Measurements from ENCODE around the gene PER1. TPM values are rescaled to one million over a fixed set of nuclear protein-coding genes. Genes with fewer than 3 reads are reported as not detected.

PER1 gene
- total RNA-seq, 1 donor from 2014 or later: 40.8 TPM

GRCh38 chr17:8128125-8128784, 23.9 kb downstream of the PER1 start:
- Mint-ChIP-seq H3K27me3 (peaks cover 68% of the 10 kb centered on the region), H3K4me3 (ENCODE audit: low read depth) (no peak overlapping the region), H3K36me3 (ENCODE audit: insufficient read depth) (no peaks in the 10 kb centered on the region), H3K27ac (no peak overlapping the region), H3K4me1 (ENCODE audit: low read depth) (peaks cover 24% of the 10 kb centered on the region), H3K9me3 (ENCODE audit: low read depth) (no peaks in the 10 kb centered on the region)
- no peak for DNase-seq (ENCODE audit: low spot score, unreplicated experiment)
- TF ChIP-seq CTCF (IDR thresholded peaks at IDR 0.05; ENCODE audit: unreplicated experiment): no peak

GRCh38 chr17:8126491-8127066, 25.6 kb downstream of the PER1 start:
- Mint-ChIP-seq H3K27ac (peak overlapping the region; percentile 99), H3K4me3 (ENCODE audit: low read depth) (peak overlapping the region; percentile 79), H3K27me3 (peaks cover 75% of the 10 kb centered on the region), H3K9me3 (ENCODE audit: low read depth) (no peaks in the 10 kb centered on the region), H3K4me1 (ENCODE audit: low read depth) (peaks cover 31% of the 10 kb centered on the region), H3K36me3 (ENCODE audit: insufficient read depth) (no peaks in the 10 kb centered on the region)
- no peak for TF ChIP-seq CTCF (IDR thresholded peaks at IDR 0.05; ENCODE audit: unreplicated experiment)
- no peak for DNase-seq (ENCODE audit: low spot score, unreplicated experiment)

GRCh38 chr17:8125947-8126490, 26.2 kb downstream of the PER1 start:
- DNase-seq (ENCODE audit: low spot score, unreplicated experiment): no peak
- peak overlapping the region; percentile 99 for H3K27ac Mint-ChIP-seq
- no peaks in the 10 kb centered on the region for H3K36me3 Mint-ChIP-seq (ENCODE audit: insufficient read depth)
- H3K4me3 Mint-ChIP-seq (ENCODE audit: low read depth): peak overlapping the region; percentile 79
- no peak for TF ChIP-seq CTCF (IDR thresholded peaks at IDR 0.05; ENCODE audit: unreplicated experiment)
- H3K27me3 Mint-ChIP-seq: peaks cover 74% of the 10 kb centered on the region
- H3K9me3 Mint-ChIP-seq (ENCODE audit: low read depth): no peaks in the 10 kb centered on the region
- H3K4me1 Mint-ChIP-seq (ENCODE audit: low read depth): peaks cover 31% of the 10 kb centered on the region

GRCh38 chr17:8125154-8125946, 26.9 kb downstream of the PER1 start:
- Mint-ChIP-seq H3K36me3 (ENCODE audit: insufficient read depth) (peaks cover under 1% of the 10 kb centered on the region), H3K27me3 (peaks cover 79% of the 10 kb centered on the region), H3K9me3 (ENCODE audit: low read depth) (no peaks in the 10 kb centered on the region), H3K4me3 (ENCODE audit: low read depth) (peak overlapping the region; percentile 79), H3K27ac (peak overlapping the region; percentile 99), H3K4me1 (ENCODE audit: low read depth) (peaks cover 33% of the 10 kb centered on the region)
- no peak for TF ChIP-seq CTCF (IDR thresholded peaks at IDR 0.05; ENCODE audit: unreplicated experiment)
- DNase-seq (ENCODE audit: low spot score, unreplicated experiment): peak; percentile 83

Data from progenitor cell of endocrine pancreas (in vitro differentiated cells).